ENCODE measurements around the gene ERC1. TPM values are rescaled to one million over a fixed set of nuclear protein-coding genes. Genes with fewer than 3 reads are reported as not detected.

Gene ERC1
- total RNA-seq, 1 experiment from 2014 or later: 39.4 TPM

DNA sequence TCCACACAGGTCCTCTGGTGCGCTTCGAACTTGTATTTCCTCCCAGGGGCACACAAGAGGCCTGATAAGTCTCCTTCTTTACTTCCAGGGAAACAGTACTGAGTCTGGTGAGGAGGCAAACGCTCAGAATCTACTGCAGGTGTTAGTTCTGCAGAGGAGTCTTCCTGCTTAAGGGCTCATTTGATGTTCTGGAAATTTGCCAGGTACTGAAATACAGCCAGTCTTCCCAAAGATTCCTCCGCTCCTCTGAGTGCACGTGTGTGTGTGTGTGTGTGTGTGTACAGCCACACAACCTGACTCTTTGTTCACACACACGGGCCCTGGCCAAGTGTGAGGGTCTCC lies 511.3 kb downstream of the ERC1 start:
- CTCF ChIA-PET: no interaction called here
- no peaks in the 10 kb centered on the region for H3K9me3 Mint-ChIP-seq (ENCODE audit: low read depth, unreplicated experiment)
- H3K4me3 Mint-ChIP-seq (ENCODE audit: low read depth, unreplicated experiment): no peak overlapping the region
- no peak overlapping the region for H3K27ac Mint-ChIP-seq (ENCODE audit: unreplicated experiment)
- TF ChIP-seq, protein P1, sequence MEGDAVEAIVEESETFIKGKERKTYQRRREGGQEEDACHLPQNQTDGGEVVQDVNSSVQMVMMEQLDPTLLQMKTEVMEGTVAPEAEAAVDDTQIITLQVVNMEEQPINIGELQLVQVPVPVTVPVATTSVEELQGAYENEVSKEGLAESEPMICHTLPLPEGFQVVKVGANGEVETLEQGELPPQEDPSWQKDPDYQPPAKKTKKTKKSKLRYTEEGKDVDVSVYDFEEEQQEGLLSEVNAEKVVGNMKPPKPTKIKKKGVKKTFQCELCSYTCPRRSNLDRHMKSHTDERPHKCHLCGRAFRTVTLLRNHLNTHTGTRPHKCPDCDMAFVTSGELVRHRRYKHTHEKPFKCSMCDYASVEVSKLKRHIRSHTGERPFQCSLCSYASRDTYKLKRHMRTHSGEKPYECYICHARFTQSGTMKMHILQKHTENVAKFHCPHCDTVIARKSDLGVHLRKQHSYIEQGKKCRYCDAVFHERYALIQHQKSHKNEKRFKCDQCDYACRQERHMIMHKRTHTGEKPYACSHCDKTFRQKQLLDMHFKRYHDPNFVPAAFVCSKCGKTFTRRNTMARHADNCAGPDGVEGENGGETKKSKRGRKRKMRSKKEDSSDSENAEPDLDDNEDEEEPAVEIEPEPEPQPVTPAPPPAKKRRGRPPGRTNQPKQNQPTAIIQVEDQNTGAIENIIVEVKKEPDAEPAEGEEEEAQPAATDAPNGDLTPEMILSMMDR (IDR thresholded peaks at IDR 0.05; ENCODE audit: unreplicated experiment): no peak
- intact Hi-C loops (cut with micrococcal nuclease; ENCODE audit: unreplicated experiment): no loop called here
- no peaks in the 10 kb centered on the region for H3K4me1 Mint-ChIP-seq (ENCODE audit: low read depth, unreplicated experiment)
- peaks cover 30% of the 10 kb centered on the region for H3K27me3 Mint-ChIP-seq (ENCODE audit: unreplicated experiment)
- no TSS peak for BruUV-seq (replicated peaks)
- H3K36me3 Mint-ChIP-seq (ENCODE audit: insufficient read depth, unreplicated experiment): peaks cover 6% of the 10 kb centered on the region
- DNase-seq: no peak

DNA sequence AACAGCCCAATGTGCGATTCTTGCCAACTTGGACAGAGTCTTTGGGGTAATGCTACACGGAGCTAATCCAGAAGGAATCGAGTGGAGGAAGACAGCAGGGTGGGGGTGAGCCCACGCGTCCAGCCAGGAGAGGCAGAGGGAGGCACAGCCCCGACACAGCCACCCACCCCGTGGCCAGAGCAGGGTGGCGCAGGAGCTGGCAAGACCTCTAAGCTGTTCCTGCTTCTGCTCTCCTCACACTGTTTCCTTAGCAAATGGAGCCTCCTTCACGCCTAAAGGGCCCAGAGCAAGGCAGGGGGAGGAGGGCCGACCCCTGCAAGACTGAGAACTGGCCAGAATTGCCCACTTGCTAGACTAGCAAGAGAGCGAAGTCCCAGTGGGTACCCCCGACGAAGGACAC lies 511.8 kb downstream of the ERC1 start:
- no TSS peak for BruUV-seq (replicated peaks)
- Mint-ChIP-seq H3K4me1 (ENCODE audit: low read depth, unreplicated experiment) (no peaks in the 10 kb centered on the region), H3K27ac (ENCODE audit: unreplicated experiment) (no peak overlapping the region), H3K27me3 (ENCODE audit: unreplicated experiment) (peaks cover 30% of the 10 kb centered on the region), H3K4me3 (ENCODE audit: low read depth, unreplicated experiment) (no peak overlapping the region), H3K36me3 (ENCODE audit: insufficient read depth, unreplicated experiment) (peaks cover 6% of the 10 kb centered on the region), H3K9me3 (ENCODE audit: low read depth, unreplicated experiment) (no peaks in the 10 kb centered on the region)
- TF ChIP-seq, protein P1 (IDR thresholded peaks at IDR 0.05; ENCODE audit: unreplicated experiment): no peak
- DNase-seq: no peak
- intact Hi-C loops (cut with micrococcal nuclease; ENCODE audit: unreplicated experiment): no loop called here
- CTCF ChIA-PET: no interaction called here

DNA sequence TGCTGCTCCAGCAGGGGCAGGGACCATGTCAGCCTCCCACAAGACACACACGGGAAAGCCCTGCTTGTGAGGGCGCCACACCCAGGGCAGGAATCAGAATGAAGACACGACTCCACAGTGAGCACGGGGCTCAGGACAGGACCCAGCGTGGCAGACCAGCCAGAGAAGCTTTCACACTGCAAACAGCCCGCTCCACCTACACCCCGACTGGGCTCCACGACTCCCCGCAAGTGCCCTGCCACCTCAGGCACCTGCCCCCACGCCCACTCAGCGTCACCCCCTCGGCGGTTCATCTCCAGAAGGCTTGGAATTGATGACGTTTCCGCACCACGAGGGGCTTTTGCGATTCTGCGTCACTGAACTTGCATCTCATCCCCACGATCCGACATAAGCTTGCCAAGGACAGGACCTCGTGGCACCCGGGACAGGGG lies 512.3 kb downstream of the ERC1 start:
- TF ChIP-seq, protein P1 (IDR thresholded peaks at IDR 0.05; ENCODE audit: unreplicated experiment): no peak
- intact Hi-C loops (cut with micrococcal nuclease; ENCODE audit: unreplicated experiment): no loop called here
- Mint-ChIP-seq H3K27me3 (ENCODE audit: unreplicated experiment) (peaks cover 30% of the 10 kb centered on the region), H3K36me3 (ENCODE audit: insufficient read depth, unreplicated experiment) (peaks cover 6% of the 10 kb centered on the region), H3K4me3 (ENCODE audit: low read depth, unreplicated experiment) (no peak overlapping the region), H3K9me3 (ENCODE audit: low read depth, unreplicated experiment) (no peaks in the 10 kb centered on the region), H3K27ac (ENCODE audit: unreplicated experiment) (no peak overlapping the region), H3K4me1 (ENCODE audit: low read depth, unreplicated experiment) (no peaks in the 10 kb centered on the region)
- DNase-seq: no peak
- no TSS peak for BruUV-seq (replicated peaks)
- CTCF ChIA-PET: no interaction called here

DNA sequence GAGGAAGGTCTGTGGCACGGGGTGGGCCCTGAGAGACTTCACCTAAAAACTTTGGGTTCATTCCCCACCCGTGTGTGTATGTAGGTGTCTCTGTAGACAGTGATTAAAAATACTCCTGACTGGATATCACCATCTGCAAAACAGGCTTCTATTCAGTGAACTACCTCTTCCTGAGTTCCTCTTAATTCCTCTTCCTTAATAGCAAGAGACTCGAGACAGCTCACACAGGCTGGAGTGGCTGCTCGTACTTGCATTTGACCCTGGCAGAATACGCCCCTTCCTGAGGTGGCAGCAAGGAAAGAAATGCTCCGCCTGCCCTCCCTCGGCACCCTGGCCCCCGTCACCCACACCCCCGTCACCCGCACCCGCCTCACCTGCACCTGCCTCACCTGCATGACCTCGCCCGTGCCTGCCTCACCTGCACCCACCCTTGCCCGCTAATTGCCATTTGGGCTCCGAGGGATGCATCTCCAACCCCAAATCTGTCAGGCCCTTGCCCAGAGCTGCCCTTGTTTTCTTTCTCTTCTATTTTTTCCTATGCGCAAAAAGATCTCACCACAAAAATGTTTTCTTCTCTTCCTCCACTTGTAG lies 513.4 kb downstream of the ERC1 start:
- CTCF ChIA-PET: no interaction called here
- no peak overlapping the region for H3K27ac Mint-ChIP-seq (ENCODE audit: unreplicated experiment)
- TF ChIP-seq, protein P1 (IDR thresholded peaks at IDR 0.05; ENCODE audit: unreplicated experiment): no peak
- no peak overlapping the region for H3K4me3 Mint-ChIP-seq (ENCODE audit: low read depth, unreplicated experiment)
- peaks cover 30% of the 10 kb centered on the region for H3K27me3 Mint-ChIP-seq (ENCODE audit: unreplicated experiment)
- H3K9me3 Mint-ChIP-seq (ENCODE audit: low read depth, unreplicated experiment): no peaks in the 10 kb centered on the region
- intact Hi-C loops (cut with micrococcal nuclease; ENCODE audit: unreplicated experiment): no loop called here
- H3K4me1 Mint-ChIP-seq (ENCODE audit: low read depth, unreplicated experiment): no peaks in the 10 kb centered on the region
- H3K36me3 Mint-ChIP-seq (ENCODE audit: insufficient read depth, unreplicated experiment): peaks cover 6% of the 10 kb centered on the region
- DNase-seq: no peak
- no TSS peak for BruUV-seq (replicated peaks)
